SU-DHL-6 (cell line): ENCODE data around the gene PTPN21.

Experiments
- H2AFZ ChIP-seq: fragments of 200-600 bp; sonication (generic); 2 replicates; pipeline ENCODE4 v1.6.1; 2014; ENCODE audit warnings: low read depth, mild to moderate bottlenecking, moderate library complexity, mixed read lengths, antibody characterized with exemption, low read length; ENCODE audit not compliant: severe bottlenecking
- H3F3A ChIP-seq: fragments of 200-600 bp; shearing (Covaris generic); 2 replicates; pipeline ENCODE4 v1.6.0; 2016; ENCODE audit warnings: antibody characterized with exemption, mild to moderate bottlenecking; ENCODE audit not compliant: insufficient read depth
- H3K27ac ChIP-seq: fragments of 200-600 bp; sonication (generic); 2 replicates; pipeline ENCODE4 v1.5.1; 2016; ENCODE audit warnings: low read depth, mild to moderate bottlenecking, low read length, moderate library complexity, mixed read lengths
- H3K27me3 ChIP-seq: fragments of 200-600 bp; sonication (generic), shearing (Covaris generic); 2 replicates; pipeline ENCODE4 v1.6.0; 2014; ENCODE audit warnings: mild to moderate bottlenecking, low read length
- H3K36me3 ChIP-seq: fragments of 200-600 bp; sonication (generic); 2 replicates; pipeline ENCODE4 v1.6.1; 2014; ENCODE audit warnings: mild to moderate bottlenecking, low read length, mixed read lengths
- H3K4me2 ChIP-seq: fragments of 300-600, 200-600 bp; shearing (Covaris generic), sonication (generic); 2 replicates; pipeline ENCODE4 v1.6.0; 2014; ENCODE audit warnings: low read length, low read depth, mild to moderate bottlenecking; ENCODE audit not compliant: poor library complexity, severe bottlenecking
- H3K4me3 ChIP-seq: fragments of 200-600 bp; sonication (generic); 2 replicates; pipeline ENCODE4 v1.5.1; 2014; ENCODE audit warnings: antibody characterized with exemption, low read length, mild to moderate bottlenecking, mixed read lengths; ENCODE audit not compliant: insufficient read depth, poor library complexity, severe bottlenecking
- H3K79me2 ChIP-seq: fragments of 200-600 bp; sonication (generic); 2 replicates; pipeline ENCODE4 v1.6.1; 2014; ENCODE audit warnings: mild to moderate bottlenecking, low read length, moderate library complexity; ENCODE audit not compliant: insufficient read depth
- H3K9ac ChIP-seq: fragments of 200-600 bp; sonication (generic); 2 replicates; pipeline ENCODE4 v1.7.0; 2014; ENCODE audit warnings: mild to moderate bottlenecking, low read length
- H3K9me2 ChIP-seq: fragments of 200-600 bp; sonication (generic); replicated peaks from 2 replicates; pipeline ENCODE4 v1.6.1; 2014; ENCODE audit warnings: low read length; ENCODE audit not compliant: insufficient read depth
- H3K9me3 ChIP-seq: fragments of 200-600 bp; sonication (generic); 2 replicates; pipeline ENCODE4 v1.6.1; 2014; ENCODE audit warnings: low read length, mixed read lengths; ENCODE audit not compliant: insufficient read depth
- H4K20me1 ChIP-seq: fragments of 200-600 bp; sonication (generic); 2 replicates; pipeline ENCODE4 v1.6.1; 2014; ENCODE audit warnings: low read depth, mild to moderate bottlenecking, antibody characterized with exemption, low read length, moderate library complexity, mixed read lengths
- CTCF ChIP-seq: fragments of 200-600 bp; sonication (generic); IDR thresholded peaks from one replicate; pipeline ENCODE4 v1.5.1; 2017; ENCODE audit warnings: antibody characterized with exemption, mild to moderate bottlenecking, low read length, moderate library complexity; ENCODE audit not compliant: insufficient read depth, poor library complexity, severe bottlenecking
- EZH2phosphoT487 ChIP-seq: fragments of 200-600 bp; sonication (generic), shearing (Covaris generic); conservative IDR thresholded peaks from 2 replicates; pipeline ENCODE4 v1.6.1; 2018; ENCODE audit warnings: mild to moderate bottlenecking, antibody characterized with exemption, low read length, moderate library complexity, mixed read lengths

PTPN21 gene

GRCh38 chr14:88588081-88588480 is 33.3 kb upstream of the PTPN21 start:
- Histone ChIP-seq H3K27me3 (no peaks in the 10 kb centered on the region), H3K9me3 (no peaks in the 10 kb centered on the region), H3K9me2 (no peaks in the 10 kb centered on the region), H3F3A (no peaks in the 10 kb centered on the region), H3K79me2 (no peaks in the 10 kb centered on the region), H3K4me3 (no peak overlapping the region), H3K27ac (no peak overlapping the region), H3K9ac (no peak overlapping the region), H2AFZ (no peak overlapping the region), H3K4me2 (no peak overlapping the region), H3K36me3 (peaks cover 12% of the 10 kb centered on the region; the same call in 1 of the 2 replicates), H4K20me1 (no peaks in the 10 kb centered on the region)
- TF ChIP-seq EZH2phosphoT487 (no peak), CTCF (no peak)

- Histone ChIP-seq H3F3A (no peaks in the 10 kb centered on the region), H4K20me1 (no peaks in the 10 kb centered on the region; the same call in 1 of the 2 replicates), H3K9me3 (no peaks in the 10 kb centered on the region), H3K4me2 (no peak overlapping the region), H3K4me3 (no peak overlapping the region), H3K27me3 (no peaks in the 10 kb centered on the region), H3K9me2 (no peaks in the 10 kb centered on the region), H2AFZ (no peak overlapping the region), H3K9ac (no peak overlapping the region), H3K79me2 (no peaks in the 10 kb centered on the region), H3K27ac (no peak overlapping the region), H3K36me3 (peaks cover 15% of the 10 kb centered on the region; the same call in 1 of the 2 replicates)
- TF ChIP-seq EZH2phosphoT487 (no peak), CTCF (no peak)
These were observed 29.6 kb upstream of the PTPN21 start for GRCh38 chr14:88584451-88584850.

- no peaks in the 10 kb centered on the region for H3K27me3 ChIP-seq
- H4K20me1 ChIP-seq: no peaks in the 10 kb centered on the region
- no peak overlapping the region for H2AFZ ChIP-seq
- H3K4me3 ChIP-seq: no peak overlapping the region
- H3K9ac ChIP-seq: no peak overlapping the region
- no peak overlapping the region for H3K27ac ChIP-seq
- no peaks in the 10 kb centered on the region for H3K9me2 ChIP-seq
- H3K9me3 ChIP-seq: no peaks in the 10 kb centered on the region
- H3K4me2 ChIP-seq: no peak overlapping the region
- peaks cover 39% of the 10 kb centered on the region for H3K36me3 ChIP-seq
- TF ChIP-seq EZH2phosphoT487 (no peak), CTCF (no peak)
- H3F3A ChIP-seq: peaks cover under 1% of the 10 kb centered on the region; the same call in 1 of the 2 replicates
- no peaks in the 10 kb centered on the region for H3K79me2 ChIP-seq
These were observed 21.4 kb upstream of the PTPN21 start for GRCh38 chr14:88576222-88576621.
